Heart right ventricle (tissue), 16 donors: Measurements from ENCODE around the gene ABCE1. TPM values are rescaled to one million over a fixed set of nuclear protein-coding genes. Genes with fewer than 3 reads are reported as not detected.

Experiments used
- ATAC-seq, 8 donors: fragments of 200-7000 bp; cut with Tn5 transposase; one replicate each; pipeline ENCODE4 v1.9.1; 2020; ENCODE audit warnings: mild to moderate bottlenecking in 8 of 8, moderate library complexity in 8 of 8, moderate number of reproducible peaks in 1 of 8
- DNase-seq, 2 donors: peaks; one replicate each; pipeline ENCODE4 v3.0.0-alpha.2; 2020
- H3K27ac ChIP-seq, 10 donors: fragments of 200-600 bp; sonication (generic) in 2 of 10; one replicate each; pipeline versions ENCODE4 v1.5.0 to v1.8.0; 2020 to 2022; ENCODE audit warnings: mild to moderate bottlenecking in 3 of 10
- H3K27me3 ChIP-seq, 7 donors: fragments of 200-600 bp; one replicate each; pipeline ENCODE4 v1.8.0; 2021 to 2022; ENCODE audit warnings: mild to moderate bottlenecking in 2 of 7
- H3K36me3 ChIP-seq, 9 donors: fragments of 200-600 bp; sonication (generic) in 1 of 9; one replicate each; pipeline versions ENCODE4 v1.5.0 to v1.8.0; 2020 to 2022; ENCODE audit warnings: mild to moderate bottlenecking in 2 of 9
- H3K4me1 ChIP-seq, 9 donors: fragments of 200-600 bp; sonication (generic) in 1 of 9; one replicate each; pipeline versions ENCODE4 v1.5.0 to v1.8.0; 2020 to 2022; ENCODE audit warnings: mild to moderate bottlenecking in 4 of 9
- H3K4me3 ChIP-seq, 10 donors: fragments of 200-600 bp; sonication (generic) in 2 of 10; one replicate each; pipeline versions ENCODE4 v1.5.0 to v1.8.0; 2020 to 2022; ENCODE audit warnings: mild to moderate bottlenecking in 7 of 10, moderate library complexity in 2 of 10
- H3K9me3 ChIP-seq, 11 donors: fragments of 200-600 bp in 10 of 11; sonication (generic) in 2 of 11; one replicate each; pipeline versions ENCODE4 v1.5.0 to v1.8.0; 2013 to 2022; ENCODE audit warnings: mild to moderate bottlenecking in 2 of 11, control low read depth in 1 of 11, moderate library complexity in 1 of 11
- CTCF ChIP-seq, 9 donors: fragments of 200-600 bp; sonication (generic) in 2 of 9; IDR thresholded peaks; one replicate each; pipeline versions ENCODE4 v1.5.0 to v1.8.0; 2021 to 2022; ENCODE audit warnings: antibody characterized with exemption in 9 of 9, mild to moderate bottlenecking in 5 of 9, moderate library complexity in 1 of 9
- WGBS, 2 donors: extraction: QIAGEN DNeasy Blood & Tissue Kit; methylation state at CpG; one replicate each; pipeline ENCODE4 v1.1.7; 2013; ENCODE audit warnings: inconsistent platforms in 1 of 2; 5-methylcytosine and 5-hydroxymethylcytosine counted together
- intact Hi-C, 10 donors: fragments of 100-400 bp; cut with DNase I; formaldehyde crosslinking; loops; one replicate each; pipeline versions ENCODE4 v1.11.1 to v1.14.2; 2022
- polyA plus RNA-seq, 2 donors: library from polyadenylated mRNA; stranded (reverse); fragments of 200-250 nt; gene quantifications; one replicate each; pipeline ENCODE4 v1.2.3, GENCODE V29; 2013
- total RNA-seq, 10 donors: library from RNA; stranded (reverse); fragmentation: NEBNext Ultra II Directional in 3 of 10; extraction: Animal tissue kit (Norgen Biotek cat#: 25700) in 3 of 10; gene quantifications; one replicate each; pipeline versions ENCODE4 v1.2.1 to v1.2.4, GENCODE V29; 2021 to 2023
- donor health status: Arrhythmogenic right ventricular cardiomyopathy.
- donor health status: ischemic (EF 13 %, LVEDD 7.1; RV severe dilation, severe dysfunction).
- donor health status: healthy with polysubstance abuse.
- donor health status: DM: no; HTN: yes; CAD: no.
- donor health status: DM: no; HTN: no; CAD: no.
- donor health status: ischemic (EF 25% LVEDD 6.9; RV normal size, moderate dysfunction).
- donor health status: ischemic (EF 25% LVEDD 5.7; RV mildly dilated, moderate dysfunction).
- donor health status: healthy.
- donor health status: DM: yes; HTN: yes; CAD: no.
- donor health status: Ischemic cardiomyopathy.
- donor health status: ischemic (EF 35%, LVEDD 5.7; RV mildly dilated, moderate dysfunction).
- donor health status: nonischemic (EF 11% LVEDD 7.7; RV severe dilation, severe dysfunction).
- donor health status: DM: yes; HTN: yes; CAD: no.
- donor health status: PGD.
- donor health status: ischemic (EF 29% LVEDD 5.4; RV normal size, mild dysfunction).
- donor health status: nonischemic (EF 23%, LVEDD 6.1; RV moderate dilation, normal function).

ABCE1 gene
- total and polyA plus RNA-seq, 12 donors, result 14.6 to 49.0 (median 32.3) TPM

GRCh38 chr4:145153181-145153903 is 55.2 kb downstream of the ABCE1 start:
- WGBS, 2 donors, result 60 to 70% methylated on average over 2 of the region's 2 CpGs
- peaks cover 0 to 100% (median 32%) of the 10 kb centered on the region in 9 donors for H3K36me3 ChIP-seq

GRCh38 chr4:145153904-145154298 is 55.8 kb downstream of the ABCE1 start:
- Histone ChIP-seq H3K4me3 (no peak overlapping the region), H3K9me3 (no peaks in the 10 kb centered on the region), H3K27me3 (no peaks in the 10 kb centered on the region), H3K4me1 (peaks cover 0 to 35% (median 11%) of the 10 kb centered on the region in 9 donors), H3K27ac (peak overlapping the region in 8 of 10 donors; percentile 24 to 76 (median 62)), H3K36me3 (peaks cover 0 to 100% (median 31%) of the 10 kb centered on the region in 9 donors)
- TF ChIP-seq CTCF (IDR thresholded peaks at IDR 0.05), result no peak
- ATAC-seq (no peak), DNase-seq (no peak)
- intact Hi-C loops, result loop anchor here in 6 of 10 donors (2.0 to 10.0 kb wide), 5 partner anchors 61 to 465 kb away; partner anchors contain the start of gene MMAA (in 5 of the 6)
- 44 to 63% methylated on average over 1 of the region's 1 CpG for WGBS, 2 donors

More at GRCh38 chr4:145153181-145153903, 55.2 kb downstream of the ABCE1 start:
- H3K27me3 ChIP-seq, result no peaks in the 10 kb centered on the region
- ATAC-seq, result peak; percentile 49 to 95 (median 89)
- DNase-seq, result no peak
- peak overlapping the region in 8 of 10 donors; percentile 24 to 76 (median 62) for H3K27ac ChIP-seq
- no peak overlapping the region for H3K4me3 ChIP-seq
- intact Hi-C loops, result loop anchor here in 6 of 10 donors (5.0 to 10.0 kb wide), 4 partner anchors 61 to 461 kb away; partner anchors contain the start of gene MMAA (in 4 of the 6)
- no peaks in the 10 kb centered on the region for H3K9me3 ChIP-seq
- H3K4me1 ChIP-seq, result peaks cover 0 to 35% (median 11%) of the 10 kb centered on the region in 9 donors
- no peak for TF ChIP-seq CTCF (IDR thresholded peaks at IDR 0.05)

GRCh38 chr4:145154573-145154972 is 56.5 kb downstream of the ABCE1 start:
- peak; percentile 32 to 68 (median 54) for TF ChIP-seq CTCF (IDR thresholded peaks at IDR 0.05)
- Histone ChIP-seq H3K4me3 (no peak overlapping the region), H3K4me1 (peaks cover 0 to 35% (median 11%) of the 10 kb centered on the region in 9 donors), H3K9me3 (no peaks in the 10 kb centered on the region), H3K36me3 (peaks cover 0 to 100% (median 28%) of the 10 kb centered on the region in 9 donors), H3K27me3 (no peaks in the 10 kb centered on the region), H3K27ac (peak overlapping the region in 6 of 10 donors; percentile 61 to 76 (median 64))
- DNase-seq (peak in 1 of 2 donors; percentile 23), ATAC-seq (peak in 7 of 8 donors; percentile 67 to 89 (median 86))
- WGBS, 2 donors, result 71 to 88% methylated on average over 1 of the region's 1 CpG
- intact Hi-C loops, result loop anchor here in 6 of 10 donors (2.0 to 10.0 kb wide), 5 partner anchors 60 to 464 kb away; partner anchors contain the start of gene MMAA (in 5 of the 6)

- Histone ChIP-seq H3K4me3 (no peak overlapping the region), H3K27me3 (no peaks in the 10 kb centered on the region), H3K36me3 (peaks cover 0 to 100% (median 21%) of the 10 kb centered on the region in 9 donors), H3K9me3 (no peaks in the 10 kb centered on the region), H3K27ac (peak overlapping the region in 4 of 10 donors; percentile 0 to 48 (median 17)), H3K4me1 (peaks cover 0 to 35% (median 11%) of the 10 kb centered on the region in 9 donors)
- DNase-seq (no peak), ATAC-seq (no peak)
- intact Hi-C loops, result loop anchor here in 5 of 10 donors (2.0 to 10.0 kb wide), 4 partner anchors 59 to 463 kb away; partner anchors contain the start of gene MMAA (in 5 of the 5)
- 56 to 67% methylated on average over 2 of the region's 2 CpGs for WGBS, 2 donors
- TF ChIP-seq CTCF (IDR thresholded peaks at IDR 0.05), result no peak
These were observed 57.3 kb downstream of the ABCE1 start for GRCh38 chr4:145155268-145155870.
